Right lobe of liver (tissue), 6 donors: ENCODE measurements around the gene KCNT1. TPM values are rescaled to one million over a fixed set of nuclear protein-coding genes. Genes with fewer than 3 reads are reported as not detected.

Source experiments
- ATAC-seq, 4 donors: fragments of 200-7000 bp; cut with Tn5 transposase; one replicate each; pipeline ENCODE4 v1.9.1; 2020; ENCODE audit warnings: mild to moderate bottlenecking in 4 of 4, moderate library complexity in 4 of 4
- DNase-seq, 3 donors: peaks; one replicate each; pipeline ENCODE4 v3.0.0-alpha.2; 2020
- H3K27ac ChIP-seq, 3 donors: fragments of 200-600 bp; one replicate each; pipeline ENCODE4 v1.8.0; 2022
- H3K27me3 ChIP-seq, 2 donors: fragments of 200-600 bp; one replicate each; pipeline ENCODE4 v1.8.0; 2022
- H3K36me3 ChIP-seq, 4 donors: fragments of 200-600 bp; sonication (generic) in 1 of 4; one replicate each; pipeline versions ENCODE4 v1.5.1 to v1.8.0; 2017 to 2022; ENCODE audit warnings: control low read depth in 1 of 4
- H3K4me1 ChIP-seq, 4 donors: fragments of 200-600 bp; sonication (generic) in 1 of 4; one replicate each; pipeline versions ENCODE4 v1.5.1 to v1.8.0; 2017 to 2022; ENCODE audit warnings: control low read depth in 1 of 4
- H3K4me3 ChIP-seq, 3 donors: fragments of 200-600 bp; one replicate each; pipeline ENCODE4 v1.8.0; 2022
- H3K9me3 ChIP-seq, 4 donors: fragments of 200-600 bp; sonication (generic) in 1 of 4; one replicate each; pipeline versions ENCODE4 v1.5.1 to v1.8.0; 2017 to 2022; ENCODE audit warnings: control low read depth in 1 of 4
- CTCF ChIP-seq, 4 donors: fragments of 200-600 bp in 3 of 4; fragments of 450-650 bp in 1 of 4; IDR thresholded peaks; one replicate each; pipeline versions ENCODE4 v1.5.1 to v1.8.0; 2016 to 2022; ENCODE audit warnings: antibody characterized with exemption in 4 of 4, mild to moderate bottlenecking in 2 of 4
- POLR2A ChIP-seq: fragments of 450-650 bp; IDR thresholded peaks from one replicate; pipeline ENCODE4 v1.6.1; 2017; ENCODE audit warnings: antibody characterized with exemption, mild to moderate bottlenecking
- WGBS: methylation state at CpG from one replicate; pipeline ENCODE4 v1.1.6; 2018; ENCODE audit warnings: low coverage, low lambda C conversion rate; ENCODE audit not compliant: insufficient coverage; ENCODE audit errors: missing lambda C conversion rate; 5-methylcytosine and 5-hydroxymethylcytosine counted together
- intact Hi-C, 2 donors: fragments of 100-400 bp; cut with DNase I; formaldehyde crosslinking; loops; one replicate each; pipeline versions ENCODE4 v1.11.2 to v1.14.1; 2022
- total RNA-seq, 6 experiments: library from RNA; depleted of rRNA in 2 of 6; stranded (reverse); fragments of >200 nt in 2 of 6; fragmentation: NEBNext Ultra II Directional in 3 of 6; extraction: Animal tissue kit (Norgen Biotek cat#: 25700) in 3 of 6; gene quantifications; one replicate each; pipeline versions ENCODE4 v1.1.0 to v1.2.4, GENCODE V29; 2016 to 2023
- donor health status: DM: no; HTN: yes; CAD: no.
- donor health status: DM: no; HTN: no; CAD: no.
- donor health status: DM: no; HTN: no; CAD: no.
- donor health status: DM: no; HTN: yes; CAD: no.
- donor health status: DM: no; HTN: yes; CAD: no.

KCNT1 gene
- total RNA-seq, 6 experiments from 2014 or later = not detected

DNA sequence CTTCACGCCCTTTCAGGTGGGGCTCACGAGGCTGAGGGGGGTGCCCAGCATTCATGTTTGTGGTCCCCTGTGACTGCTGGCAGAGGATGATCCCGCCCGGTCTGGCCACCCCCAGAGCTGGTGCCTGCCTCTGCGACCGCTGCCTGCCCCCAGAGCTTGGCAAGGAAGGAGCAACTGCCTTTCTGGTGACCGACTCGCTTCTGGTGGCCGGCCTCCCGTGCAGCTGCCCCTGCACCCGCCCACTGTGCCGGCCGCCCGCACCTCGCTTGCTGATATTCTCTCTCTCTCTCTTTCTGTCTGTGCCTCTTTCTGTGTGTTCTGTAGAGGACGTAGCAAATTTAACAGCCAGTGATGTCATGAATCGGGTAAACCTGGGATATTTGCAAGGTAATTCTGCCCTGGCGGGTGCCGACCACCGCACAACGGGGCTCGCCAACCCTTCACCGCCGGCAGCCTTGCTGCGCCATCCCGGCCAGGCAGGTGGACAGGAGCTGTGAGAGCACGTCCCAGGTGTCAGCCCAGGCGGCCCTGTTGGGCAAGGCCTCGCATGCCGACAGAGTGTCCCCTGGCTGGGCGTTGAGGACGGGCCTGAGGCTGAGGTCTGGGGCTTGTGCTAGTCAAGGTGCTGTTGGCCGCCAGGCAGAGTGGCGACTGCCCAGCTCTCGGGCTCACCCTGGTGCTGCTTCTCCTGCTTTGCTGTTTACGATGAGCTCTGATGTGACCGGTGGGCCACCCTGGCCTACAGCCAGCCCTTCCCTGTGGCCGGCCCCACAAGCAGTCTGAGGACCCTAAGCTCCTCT is 86.0 kb downstream of the KCNT1 start:
- no peaks in the 10 kb centered on the region for H3K36me3 ChIP-seq
- no peaks in the 10 kb centered on the region for H3K4me1 ChIP-seq
- no peak for TF ChIP-seq POLR2A
- TF ChIP-seq CTCF (IDR thresholded peaks at IDR 0.05) = no peak
- no peaks in the 10 kb centered on the region for H3K9me3 ChIP-seq
- ATAC-seq = no peak
- WGBS = 60% methylated on average over 2 of the region's 38 CpGs
- no peak overlapping the region for H3K4me3 ChIP-seq
- no peak overlapping the region for H3K27ac ChIP-seq
- H3K27me3 ChIP-seq = no peaks in the 10 kb centered on the region
- DNase-seq = no peak
- intact Hi-C loops = no loop called here

GRCh38 chr9:135788576-135789300 is 86.8 kb downstream of the KCNT1 start:
- intact Hi-C loops = no loop called here
- ATAC-seq (no peak), DNase-seq (no peak)
- Histone ChIP-seq H3K4me3 (no peak overlapping the region), H3K4me1 (no peaks in the 10 kb centered on the region), H3K9me3 (no peaks in the 10 kb centered on the region), H3K27ac (no peak overlapping the region), H3K36me3 (no peaks in the 10 kb centered on the region), H3K27me3 (no peaks in the 10 kb centered on the region)
- 50% methylated on average over 1 of the region's 36 CpGs for WGBS
- TF ChIP-seq POLR2A = no peak
- TF ChIP-seq CTCF (IDR thresholded peaks at IDR 0.05) = no peak

DNA sequence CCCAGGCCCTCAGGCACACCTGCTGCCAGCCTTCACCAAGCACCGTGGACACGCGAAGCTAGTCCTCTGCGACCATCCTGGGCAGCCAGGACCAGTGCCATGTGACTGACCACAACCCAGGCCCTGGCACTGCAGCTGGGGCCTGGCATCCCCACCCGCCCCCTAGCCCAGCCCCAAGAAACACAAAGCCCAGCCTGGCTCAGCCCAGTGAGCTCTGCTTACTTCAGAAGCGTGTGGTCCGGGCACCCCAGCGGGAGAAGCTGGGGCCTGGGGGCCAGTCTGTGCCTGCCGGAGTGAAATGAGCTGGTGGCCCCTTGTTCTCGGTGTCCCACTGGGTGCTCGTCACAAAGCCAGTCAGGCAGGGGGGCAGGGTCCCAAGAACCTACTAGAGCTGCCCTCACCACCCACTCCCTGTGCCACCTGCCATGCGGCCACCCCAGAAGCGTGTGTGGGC is 87.9 kb downstream of the KCNT1 start:
- H3K36me3 ChIP-seq = no peaks in the 10 kb centered on the region
- TF ChIP-seq CTCF (IDR thresholded peaks at IDR 0.05) = no peak
- no peak for TF ChIP-seq POLR2A
- WGBS = 67% methylated on average over 1 of the region's 13 CpGs
- DNase-seq = no peak
- ATAC-seq = no peak
- no peaks in the 10 kb centered on the region for H3K4me1 ChIP-seq
- H3K9me3 ChIP-seq = no peaks in the 10 kb centered on the region
- H3K4me3 ChIP-seq = no peak overlapping the region
- H3K27ac ChIP-seq = no peak overlapping the region
- no peaks in the 10 kb centered on the region for H3K27me3 ChIP-seq
- intact Hi-C loops = no loop called here

- Histone ChIP-seq H3K4me3 (no peak overlapping the region), H3K9me3 (no peaks in the 10 kb centered on the region), H3K27me3 (no peaks in the 10 kb centered on the region), H3K36me3 (no peaks in the 10 kb centered on the region), H3K27ac (no peak overlapping the region), H3K4me1 (no peaks in the 10 kb centered on the region)
- TF ChIP-seq CTCF (IDR thresholded peaks at IDR 0.05) (no peak), POLR2A (no peak)
- intact Hi-C loops = no loop called here
- no peak for DNase-seq
- ATAC-seq = no peak
- WGBS = no CpG with 5 or more reads among the region's 10 CpGs
Observed at GRCh38 chr9:135790356-135790755, 88.4 kb downstream of the KCNT1 start.
